ENCODE results near the gene CXCL11.
A peak's percentile ranks its signal among the peaks of the same experiment; 100 is the strongest.
"Not testable (repeated sequence)": the region's sequence is repeated elsewhere in the genome, so short reads cannot be mapped to it uniquely, and the experiment has no call there.

The CXCL11 gene

GRCh38 chr4:76035799-76036380, at the start of gene CXCL11:
CXCL11 (minus strand) TSS chr4:76036070; CDS start chr4:76035987, 83 bp downstream.
- DNase-seq, result no peak

DNA sequence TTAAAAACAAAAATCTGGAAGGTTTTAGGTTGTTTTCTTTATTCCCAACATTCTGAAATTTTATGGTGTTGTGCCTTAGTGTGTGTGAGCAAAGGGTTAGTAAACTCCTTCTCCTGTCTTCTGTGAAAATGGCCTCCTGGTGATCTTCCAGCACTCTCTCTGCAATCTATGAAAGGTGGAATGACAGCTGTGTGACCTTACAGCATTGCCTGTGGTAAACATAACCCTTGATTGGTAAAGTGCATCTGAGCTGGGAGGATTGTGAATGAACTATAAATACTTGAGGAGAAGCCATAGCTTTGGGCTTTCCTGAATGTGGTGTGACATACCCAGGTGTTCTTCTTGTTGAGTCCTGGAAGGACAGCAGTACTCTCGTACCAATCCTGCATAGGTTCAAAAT, 48.7 kb upstream of the CXCL11 start:
- no peak for DNase-seq

DNA sequence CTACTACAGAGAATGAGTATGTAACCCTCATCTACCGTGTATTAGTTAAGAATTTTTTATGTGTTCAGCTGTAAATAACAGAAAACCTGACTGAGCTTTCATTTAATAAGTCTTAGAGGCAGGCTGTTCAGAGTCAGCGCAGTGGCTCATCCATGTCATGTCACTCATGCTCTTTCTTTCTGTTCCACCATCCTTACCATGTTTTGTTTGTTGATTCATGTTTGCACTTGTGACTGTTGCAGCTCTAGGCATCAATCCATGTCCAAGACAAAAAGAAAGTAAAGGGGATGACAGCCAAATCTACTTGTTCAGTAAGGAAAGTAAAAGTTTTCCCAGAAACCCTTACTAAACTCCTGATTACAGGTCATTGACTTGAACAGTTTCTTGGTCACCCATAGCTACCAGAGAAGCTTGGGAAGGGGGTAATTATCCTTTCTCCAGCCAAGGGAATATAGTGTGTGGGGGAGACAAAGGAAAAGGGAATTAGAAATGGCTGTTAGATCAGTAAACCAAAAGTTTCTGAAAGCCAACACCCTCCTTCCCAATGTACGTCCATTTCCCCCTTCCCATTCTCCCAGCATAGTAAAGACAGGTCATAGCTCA, 47.6 kb upstream of the CXCL11 start:
- DNase-seq, result no peak

- DNase-seq, result no peak
Measured at GRCh38 chr4:76078033-76078613, 42.3 kb upstream of the CXCL11 start.

- DNase-seq, result no peak
Measured at GRCh38 chr4:76074993-76075600, 39.2 kb upstream of the CXCL11 start.

- DNase-seq, result no peak
Measured at GRCh38 chr4:76074468-76074867, 38.6 kb upstream of the CXCL11 start, which contains the start of gene ART3. ART3 (plus strand) TSS chr4:76074709; CDS start chr4:76075890, 1,181 bp downstream.

DNA sequence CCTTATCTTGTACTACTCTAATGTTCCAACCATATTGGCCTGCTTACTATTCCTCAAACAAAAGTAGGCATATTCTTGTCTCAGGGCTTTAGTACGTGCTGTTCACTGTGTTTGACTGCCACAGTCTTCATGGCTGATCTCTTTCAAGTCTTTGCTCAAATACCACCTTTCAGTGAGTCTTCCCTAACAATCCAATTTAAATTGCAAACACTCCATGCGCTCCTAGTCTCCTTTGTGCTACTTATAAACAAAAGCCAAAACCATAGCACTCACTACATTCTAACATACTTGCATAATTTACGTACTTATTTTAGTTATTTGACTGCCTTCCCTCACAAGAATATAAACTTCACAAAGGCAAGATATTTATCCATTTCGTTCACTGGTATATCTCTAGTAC, 36.9 kb upstream of the CXCL11 start:
- no peak for DNase-seq

DNA sequence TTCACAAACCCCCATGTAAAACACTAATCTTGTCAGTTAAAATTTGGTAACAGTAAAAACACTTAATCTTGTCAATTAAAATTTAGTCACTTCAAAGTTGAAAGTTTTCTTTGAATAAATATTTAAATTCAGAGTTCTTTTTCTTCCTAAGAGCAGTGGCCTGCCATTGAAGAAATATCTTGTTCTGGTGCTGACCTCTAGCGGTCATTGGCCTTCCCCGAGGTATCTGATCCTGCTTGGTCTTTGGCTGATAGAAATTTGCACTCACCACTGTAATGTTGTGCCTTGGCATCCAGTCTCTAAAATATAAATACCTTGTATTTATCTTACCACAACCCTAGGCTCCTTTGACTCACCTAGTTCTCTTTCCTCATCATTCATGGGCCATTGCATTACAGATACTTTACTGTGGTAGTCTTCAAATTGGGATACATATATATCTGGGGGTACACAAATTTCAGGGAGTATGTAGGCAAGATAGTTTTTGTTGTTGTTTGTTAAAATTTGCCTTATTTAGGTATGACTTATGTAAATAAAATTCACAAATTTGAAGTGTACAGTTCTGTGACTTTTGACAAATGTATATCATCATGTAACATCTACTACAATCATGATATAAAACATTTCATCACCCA, 31.9 kb upstream of the CXCL11 start:
- DNase-seq, result peak; percentile 61 to 64

- no peak for DNase-seq
Measured at GRCh38 chr4:76066546-76066945, 30.7 kb upstream of the CXCL11 start.

DNA sequence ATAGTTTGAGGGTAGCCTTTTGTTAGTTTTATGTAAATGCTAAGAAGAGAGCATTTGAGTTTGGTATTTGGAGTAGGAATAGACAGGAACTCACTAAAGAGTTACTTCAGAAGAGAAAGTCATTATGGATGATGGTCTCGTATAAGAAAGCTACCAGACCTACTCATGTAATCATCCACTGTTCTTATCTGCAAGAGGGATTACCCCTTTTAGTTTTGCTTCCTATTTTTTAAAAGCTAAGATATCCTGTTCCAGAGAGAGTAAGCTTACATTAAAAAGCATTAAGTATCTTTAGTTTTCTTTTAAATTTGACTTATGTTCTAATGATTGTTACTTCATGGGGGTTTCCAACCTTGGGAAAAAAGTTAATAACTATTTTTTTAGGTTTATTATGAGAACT, 26.1 kb upstream of the CXCL11 start:
- DNase-seq, result no peak

DNA sequence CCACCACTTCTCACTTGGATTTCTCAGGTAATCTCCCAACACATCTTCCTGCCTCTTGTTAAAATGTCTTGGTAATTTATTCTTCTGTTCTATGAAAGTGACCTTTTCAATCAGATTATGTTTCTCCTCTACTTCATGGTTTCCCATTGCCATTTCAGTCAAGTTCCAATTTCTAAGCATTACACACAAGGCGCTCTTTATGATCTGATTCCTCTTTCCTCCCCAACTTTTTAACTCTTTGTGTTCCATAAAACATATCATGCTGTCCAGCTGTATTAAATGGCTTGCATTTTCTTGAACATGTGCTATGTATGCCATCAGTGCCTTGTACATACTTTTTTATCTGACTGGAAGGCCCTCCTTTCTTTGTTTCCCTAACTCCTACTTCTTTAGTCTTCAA, 25.6 kb upstream of the CXCL11 start:
- DNase-seq, result no peak

DNA sequence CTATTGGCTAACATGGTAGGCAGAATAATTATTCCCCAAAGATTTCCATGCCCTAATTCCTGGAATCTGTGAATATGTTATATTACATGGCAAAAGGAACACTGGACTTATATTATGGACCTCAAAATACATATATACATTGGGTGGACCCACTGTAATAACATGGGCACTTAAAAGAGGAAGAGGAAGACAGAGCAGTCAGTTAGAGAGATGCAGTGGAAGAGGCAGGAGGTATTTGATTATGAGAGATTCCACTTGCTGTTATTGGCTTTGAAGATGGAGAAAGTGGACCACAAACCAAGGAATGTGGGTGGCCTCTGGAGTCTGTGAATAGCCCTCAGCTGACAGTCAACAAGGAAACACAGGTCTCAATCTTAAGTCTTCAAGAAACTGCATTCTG, 24.6 kb upstream of the CXCL11 start:
- DNase-seq, result no peak

DNA sequence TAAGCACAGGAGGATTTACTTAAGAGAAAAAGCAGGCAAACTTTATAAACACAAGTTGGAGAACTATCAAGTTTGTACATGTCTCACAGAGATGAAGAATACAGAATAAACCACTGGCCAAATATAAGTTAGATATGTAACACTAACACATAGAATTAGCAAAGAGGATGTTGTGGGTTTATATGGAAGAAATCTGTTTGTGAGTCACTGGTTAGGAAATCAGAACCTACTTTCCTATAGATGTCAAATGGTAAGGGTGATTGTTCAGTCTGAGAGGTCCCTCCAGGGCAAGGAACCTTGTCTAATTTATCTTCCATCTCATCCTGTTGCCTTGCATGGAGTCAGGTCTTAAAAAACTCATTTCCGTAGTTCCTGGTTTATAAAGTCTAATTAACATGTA, 23.9 kb upstream of the CXCL11 start:
- DNase-seq, result no peak

- DNase-seq, result no peak
Measured at GRCh38 chr4:76058888-76059426, 23.1 kb upstream of the CXCL11 start.

DNA sequence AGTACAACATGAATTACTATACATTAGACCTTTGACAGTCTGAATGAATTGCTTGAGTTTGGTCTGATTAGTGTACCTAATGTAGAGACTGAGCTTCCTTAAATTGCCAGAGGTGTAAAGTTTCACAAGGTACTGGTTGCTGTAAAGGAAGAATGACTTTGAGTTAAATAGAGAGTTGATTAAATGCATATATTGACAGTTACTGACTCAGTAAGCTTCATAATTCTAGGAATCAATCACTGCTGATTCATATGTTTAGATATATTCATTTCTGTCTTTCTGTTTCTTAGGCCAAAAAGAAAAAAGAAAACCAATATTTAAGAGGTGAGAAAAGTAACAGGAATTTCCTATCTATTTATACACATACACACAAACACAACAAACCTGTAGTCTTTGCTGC, 22.4 kb upstream of the CXCL11 start:
- no peak for DNase-seq

DNA sequence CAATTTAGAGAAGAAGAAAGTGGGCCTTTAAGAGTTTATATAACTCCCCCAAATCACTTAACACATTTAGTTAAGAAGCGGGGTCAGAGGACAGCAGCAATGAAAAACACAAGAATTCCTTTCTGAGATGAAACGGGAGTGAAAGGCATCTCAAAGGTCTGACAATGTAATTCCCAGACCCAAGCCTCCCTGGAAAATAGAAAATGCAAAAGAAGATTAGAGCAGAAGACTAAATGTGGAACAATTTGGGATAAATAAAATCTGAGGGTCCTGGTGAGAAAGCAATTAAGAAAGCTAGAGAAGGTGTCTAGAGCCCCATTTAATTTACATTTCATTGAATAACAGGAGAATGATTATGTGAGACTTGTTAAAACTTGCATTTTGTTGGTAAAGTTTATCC, 19.6 kb upstream of the CXCL11 start:
- no peak for DNase-seq

GRCh38 chr4:76055016-76055415, 19.1 kb upstream of the CXCL11 start:
- no peak for DNase-seq

DNA sequence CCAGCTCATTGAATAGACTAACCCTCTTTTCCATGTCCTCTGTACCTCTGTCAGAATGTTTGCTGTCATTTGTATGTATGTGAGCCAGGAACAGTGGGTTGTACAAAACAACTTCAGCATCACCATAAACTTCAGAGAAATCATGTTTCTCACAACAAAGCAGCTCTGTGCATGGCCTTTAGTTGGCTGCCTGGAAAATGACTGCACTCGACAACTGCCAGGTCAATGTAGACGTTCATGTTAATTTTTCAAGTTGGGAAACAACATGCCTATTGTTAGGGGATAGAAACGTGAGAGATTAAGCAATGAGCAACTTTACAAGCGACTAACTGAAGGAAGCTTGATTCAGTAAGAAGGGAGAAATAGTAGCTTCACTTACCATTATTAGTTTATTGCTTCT, 17.9 kb upstream of the CXCL11 start:
- DNase-seq, result no peak

DNA sequence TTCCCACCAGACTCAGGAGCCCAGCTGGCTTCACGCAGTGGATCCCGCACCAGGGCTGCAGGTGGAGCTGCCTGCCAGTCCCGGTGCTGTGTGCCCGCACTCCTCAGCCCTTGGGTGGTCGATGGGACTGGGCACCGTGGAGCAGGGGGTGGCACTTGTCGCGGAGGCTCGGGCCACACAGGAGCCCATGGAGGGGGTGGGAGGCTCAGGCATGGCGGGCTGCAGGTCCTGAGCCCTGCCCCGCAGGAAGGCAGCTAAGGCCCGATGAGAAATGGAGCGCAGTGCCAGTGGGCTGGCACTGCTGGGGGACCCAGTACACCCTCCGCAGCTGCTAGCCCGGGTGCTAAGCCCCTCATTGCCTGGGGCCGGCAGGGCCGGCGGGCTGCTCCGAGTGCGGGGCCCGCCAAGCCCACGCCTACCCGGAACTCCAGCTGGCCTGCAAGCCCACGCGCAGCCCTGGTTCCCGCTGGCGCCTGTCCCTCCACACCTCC, 14.7 kb upstream of the CXCL11 start:
- not testable (repeated sequence) for DNase-seq

GRCh38 chr4:76049860-76050416, 14.1 kb upstream of the CXCL11 start:
- DNase-seq, result not testable (repeated sequence)

DNA sequence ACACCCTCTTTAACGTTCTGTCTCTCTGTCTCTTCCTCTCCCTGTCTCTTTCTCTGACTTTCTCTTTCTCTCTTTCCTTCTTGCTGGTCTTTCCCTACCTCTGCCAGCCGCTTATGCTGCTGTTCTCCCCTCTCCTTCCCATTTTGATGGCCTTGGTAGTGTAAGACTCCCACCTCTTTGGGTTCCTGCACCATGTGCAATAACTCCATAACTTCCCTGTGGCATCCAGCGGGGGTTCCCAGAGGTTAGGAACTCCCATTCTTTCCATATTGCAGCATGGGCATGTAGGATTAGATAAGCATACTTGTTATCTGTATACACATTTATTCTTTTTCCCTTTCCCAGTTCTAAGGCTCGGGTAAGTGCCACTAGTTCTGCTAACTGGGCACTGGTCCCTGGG, 8.8 kb upstream of the CXCL11 start:
- DNase-seq, result not testable (repeated sequence)

DNA sequence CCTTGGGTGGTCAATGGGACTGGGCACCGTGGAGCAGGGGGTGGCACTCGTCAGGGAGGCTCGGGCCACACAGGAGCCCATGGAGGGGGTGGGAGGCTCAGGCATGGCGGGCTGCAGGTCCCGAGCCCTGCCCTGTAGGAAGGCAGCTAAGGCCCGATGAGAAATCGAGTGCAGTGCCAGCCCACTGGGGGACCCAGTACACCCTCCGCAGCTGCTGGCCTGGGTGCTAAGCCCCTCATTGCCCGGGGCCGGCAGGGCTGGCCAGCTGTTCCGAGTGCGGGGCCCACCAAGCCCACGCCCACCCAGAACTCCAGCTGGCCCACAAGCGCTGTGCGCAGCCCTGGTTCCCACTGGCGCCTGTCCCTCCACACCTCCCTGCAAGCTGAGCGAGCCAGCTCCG, 7.4 kb upstream of the CXCL11 start:
- not testable (repeated sequence) for DNase-seq
